Ishikawa (cell line): ENCODE measurements around the gene SCN4B.

Experiments used
- CEBPB ChIP-seq: IDR thresholded peaks from 2 replicates; pipeline ENCODE4 v1.6.1; 2012
- NFIC ChIP-seq: IDR thresholded peaks from 2 replicates; pipeline ENCODE4 v1.6.1; 2012
- RAD21 ChIP-seq: IDR thresholded peaks from 2 replicates; pipeline ENCODE4 v1.6.1; 2012; ENCODE audit warnings: low read depth
- TAF1 ChIP-seq: IDR thresholded peaks from 2 replicates; pipeline ENCODE4 v1.6.1; 2012; ENCODE audit warnings: low read depth, mild to moderate bottlenecking
- TEAD4 ChIP-seq: IDR thresholded peaks from 2 replicates; pipeline ENCODE4 v1.6.1; 2012
- ZBTB7A ChIP-seq: IDR thresholded peaks from 2 replicates; pipeline ENCODE4 v1.6.1; 2012; ENCODE audit warnings: low read depth
- TF ChIP-seq, protein P1 (sequence below): IDR thresholded peaks from 2 replicates; pipeline ENCODE4 v1.6.1; 2012; ENCODE audit warnings: low read depth, mild to moderate bottlenecking

DNA sequence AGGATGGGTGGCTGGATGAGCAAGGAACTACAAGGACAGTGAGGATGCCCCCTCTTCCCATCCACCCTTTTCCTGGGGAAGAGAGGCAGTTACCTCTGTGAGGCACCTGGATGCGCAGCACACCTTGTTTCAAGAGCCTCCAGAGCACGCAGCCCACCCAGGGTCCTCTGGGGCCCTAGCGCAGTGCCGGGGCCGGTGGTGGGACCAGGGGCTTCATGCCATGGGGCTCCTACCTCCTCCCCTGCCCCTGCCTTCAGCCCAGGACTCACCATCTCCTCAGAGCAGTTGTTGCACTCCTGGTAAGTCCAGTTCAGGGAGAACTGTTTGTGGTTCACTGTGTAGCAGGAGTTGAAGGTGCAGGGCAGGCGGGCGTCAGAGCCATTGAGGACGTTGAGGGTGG is 15.7 kb upstream of the SCN4B start:
- TF ChIP-seq NFIC (no peak), ZBTB7A (no peak), TEAD4 (no peak), CEBPB (no peak), TAF1 (no peak), RAD21 (no peak)
- TF ChIP-seq, protein P1, sequence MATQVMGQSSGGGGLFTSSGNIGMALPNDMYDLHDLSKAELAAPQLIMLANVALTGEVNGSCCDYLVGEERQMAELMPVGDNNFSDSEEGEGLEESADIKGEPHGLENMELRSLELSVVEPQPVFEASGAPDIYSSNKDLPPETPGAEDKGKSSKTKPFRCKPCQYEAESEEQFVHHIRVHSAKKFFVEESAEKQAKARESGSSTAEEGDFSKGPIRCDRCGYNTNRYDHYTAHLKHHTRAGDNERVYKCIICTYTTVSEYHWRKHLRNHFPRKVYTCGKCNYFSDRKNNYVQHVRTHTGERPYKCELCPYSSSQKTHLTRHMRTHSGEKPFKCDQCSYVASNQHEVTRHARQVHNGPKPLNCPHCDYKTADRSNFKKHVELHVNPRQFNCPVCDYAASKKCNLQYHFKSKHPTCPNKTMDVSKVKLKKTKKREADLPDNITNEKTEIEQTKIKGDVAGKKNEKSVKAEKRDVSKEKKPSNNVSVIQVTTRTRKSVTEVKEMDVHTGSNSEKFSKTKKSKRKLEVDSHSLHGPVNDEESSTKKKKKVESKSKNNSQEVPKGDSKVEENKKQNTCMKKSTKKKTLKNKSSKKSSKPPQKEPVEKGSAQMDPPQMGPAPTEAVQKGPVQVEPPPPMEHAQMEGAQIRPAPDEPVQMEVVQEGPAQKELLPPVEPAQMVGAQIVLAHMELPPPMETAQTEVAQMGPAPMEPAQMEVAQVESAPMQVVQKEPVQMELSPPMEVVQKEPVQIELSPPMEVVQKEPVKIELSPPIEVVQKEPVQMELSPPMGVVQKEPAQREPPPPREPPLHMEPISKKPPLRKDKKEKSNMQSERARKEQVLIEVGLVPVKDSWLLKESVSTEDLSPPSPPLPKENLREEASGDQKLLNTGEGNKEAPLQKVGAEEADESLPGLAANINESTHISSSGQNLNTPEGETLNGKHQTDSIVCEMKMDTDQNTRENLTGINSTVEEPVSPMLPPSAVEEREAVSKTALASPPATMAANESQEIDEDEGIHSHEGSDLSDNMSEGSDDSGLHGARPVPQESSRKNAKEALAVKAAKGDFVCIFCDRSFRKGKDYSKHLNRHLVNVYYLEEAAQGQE = no peak
